K562 (cell line): Measurements from ENCODE around the gene CRADD. TPM values are rescaled to one million over a fixed set of nuclear protein-coding genes. Genes with fewer than 3 reads are reported as not detected.

Experiments used
- ATAC-seq: fragments of 200-7000 bp; cut with Tn5 transposase; 3 replicates; pipeline ENCODE4 v1.9.1; 2020; ENCODE audit warnings: moderate library complexity
- Bru-seq: library from RNA; stranded (reverse); fragments of 400-500 nt; gene quantifications from one replicate; lab custom pipeline; 2021; lab: Mats Ljungman, UMichigan
- BruChase-seq, 2 experiments: library from RNA; stranded (reverse); fragments of 400-500 nt; gene quantifications; one replicate each; lab custom pipeline; 2021; lab: Mats Ljungman, UMichigan
- BruUV-seq: library from RNA; stranded (reverse); fragments of 400-500 nt; replicated peaks from 2 replicates; lab custom pipeline; 2021; lab: Mats Ljungman, UMichigan
- CTCF ChIA-PET: fragments of 300-600 bp; formaldehyde crosslinking; extraction: SDS; loops from one replicate; lab custom pipeline; 2021; ENCODE audit warnings: low intra/inter-chr PET ratio; lab: Yijun Ruan, JAX
- POLR2A ChIA-PET: fragments of 300-600, 350-650 bp; sonication (Branson Sonifier 250); formaldehyde crosslinking; extraction: SDS; loops from one replicate; lab custom pipeline; 2021; ENCODE audit warnings: antibody characterized with exemption, inconsistent platforms; lab: Yijun Ruan, JAX
- DNase-seq, 4 experiments: peaks; one replicate each; pipeline versions ENCODE4 v3.0.0 to v3.0.0-alpha.2; 2011 to 2018; ENCODE audit warnings: low spot score in 3 of 4, mixed read lengths in 3 of 4; ENCODE audit errors: extremely low read depth in 1 of 4
- FAIRE-seq: peaks from 2 replicates; lab custom pipeline; 2011; peaks lifted over from hg19 to GRCh38; lab: Jason Lieb, UNC
- H2AFZ ChIP-seq: 2 replicates; pipeline ENCODE4 v1.6.0; 2011; ENCODE audit warnings: low read depth, low read length, control low read depth, inconsistent platforms
- H3K27ac ChIP-seq: fragments of 200-600 bp; 3 replicates; pipeline ENCODE4 v1.8.0; 2011; ENCODE audit warnings: low read depth, mild to moderate bottlenecking, control low read depth, inconsistent platforms, low read length, moderate library complexity, mixed read lengths; ENCODE audit errors: extremely low read depth
- H3K27me3 ChIP-seq, 2 experiments: fragments of 300-600 bp in 1 of 2; 2 replicates in 1 of 2; 3 replicates in 1 of 2; pipeline versions ENCODE4 v1.6.0 to v1.8.0; 2011; ENCODE audit warnings: inconsistent platforms in 2 of 2, low read length in 2 of 2, mild to moderate bottlenecking in 1 of 2, mixed read lengths in 1 of 2, moderate library complexity in 1 of 2; ENCODE audit not compliant: control insufficient read depth in 2 of 2, insufficient read depth in 2 of 2
- H3K36me3 ChIP-seq: fragments of 300-600 bp; 3 replicates; pipeline ENCODE4 v1.8.0; 2011; ENCODE audit warnings: mild to moderate bottlenecking, low read length, inconsistent platforms; ENCODE audit not compliant: control insufficient read depth, insufficient read depth
- H3K4me1 ChIP-seq, 2 experiments: fragments of 200-600 bp in 1 of 2; replicated peaks in 1 of 2; 2 replicates in 1 of 2; 3 replicates in 1 of 2; pipeline versions ENCODE4 v1.5.1 to v1.8.0; 2011; ENCODE audit warnings: inconsistent platforms in 2 of 2, low read length in 2 of 2, mild to moderate bottlenecking in 1 of 2, mixed read lengths in 1 of 2, moderate library complexity in 1 of 2; ENCODE audit not compliant: control insufficient read depth in 2 of 2, insufficient read depth in 2 of 2
- H3K4me2 ChIP-seq: 2 replicates; pipeline ENCODE4 v1.6.1; 2011; ENCODE audit warnings: low read length, control low read depth, inconsistent platforms, mixed read lengths; ENCODE audit not compliant: insufficient read depth
- H3K4me3 ChIP-seq: fragments of 200-600 bp; sonication (generic), shearing (Covaris generic); 2 replicates; pipeline ENCODE4 v1.5.1; 2016; ENCODE audit warnings: control low read depth, inconsistent platforms
- H3K79me2 ChIP-seq: fragments of 200-600 bp; 3 replicates; pipeline ENCODE4 v1.8.0; 2011; ENCODE audit warnings: low read length, inconsistent platforms; ENCODE audit not compliant: control insufficient read depth, insufficient read depth
- H3K9ac ChIP-seq, 2 experiments: 2 replicates each; pipeline versions ENCODE4 v1.6.0 to v1.6.1; 2011; ENCODE audit warnings: low read depth in 2 of 2, low read length in 2 of 2, control low read depth in 1 of 2, inconsistent platforms in 1 of 2, mild to moderate bottlenecking in 1 of 2, mixed read lengths in 1 of 2; ENCODE audit not compliant: insufficient read depth in 1 of 2
- H3K9me1 ChIP-seq: one replicate; pipeline ENCODE4 v1.6.0; 2011; ENCODE audit warnings: inconsistent platforms, mild to moderate bottlenecking, low read length, moderate library complexity; ENCODE audit not compliant: control insufficient read depth, insufficient read depth
- H3K9me3 ChIP-seq: replicated peaks from 2 replicates; pipeline ENCODE4 v1.5.1; 2011; ENCODE audit warnings: low read depth, low read length, inconsistent platforms; ENCODE audit not compliant: control insufficient read depth, insufficient read depth
- H4K20me1 ChIP-seq: replicated peaks from 2 replicates; pipeline ENCODE4 v1.6.1; 2011; ENCODE audit warnings: low read length, inconsistent platforms, mixed read lengths; ENCODE audit not compliant: control insufficient read depth, insufficient read depth
- ARNT ChIP-seq, 2 experiments: fragments of 450-650 bp; IDR thresholded peaks; 2 replicates each; pipeline ENCODE4 v1.6.1; 2016; ENCODE audit warnings: mild to moderate bottlenecking in 1 of 2
- ATF4 ChIP-seq: fragments of 450-650 bp; formaldehyde crosslinking; IDR thresholded peaks from 2 replicates; pipeline ENCODE4 v1.4.0; 2022; ENCODE audit warnings: mild to moderate bottlenecking, moderate library complexity
- CTCFL ChIP-seq: IDR thresholded peaks from 2 replicates; pipeline ENCODE4 v1.6.1; 2011; ENCODE audit warnings: borderline replicate concordance, low read depth, mild to moderate bottlenecking, moderate library complexity, low read length; ENCODE audit not compliant: insufficient read depth, poor library complexity, severe bottlenecking
- FOXO4 ChIP-seq: fragments of 450-650 bp; formaldehyde crosslinking; IDR thresholded peaks from 2 replicates; pipeline ENCODE4 v1.4.0; 2020; ENCODE audit warnings: mild to moderate bottlenecking, moderate library complexity
- KDM1A ChIP-seq, 2 experiments: fragments of 450-650 bp; IDR thresholded peaks; 2 replicates each; pipeline ENCODE4 v1.6.1; 2016; ENCODE audit warnings: mild to moderate bottlenecking in 2 of 2
- KLF6 ChIP-seq: fragments of 250-450 bp; sonication (Bioruptor Pico); IDR thresholded peaks from 2 replicates; pipeline ENCODE4 v1.4.0; 2020; ENCODE audit warnings: mild to moderate bottlenecking, moderate library complexity, borderline replicate concordance
- TBP ChIP-seq: optimal IDR thresholded peaks from 2 replicates; pipeline ENCODE3; 2011; ENCODE audit warnings: low read depth, low read length, improper control_type of control experiment
- ZNF134 ChIP-seq: fragments of 250-450 bp; sonication (Bioruptor Pico); conservative IDR thresholded peaks from 2 replicates; pipeline ENCODE4 v1.4.0; 2020
- WGBS: fragments of 100-300 bp; shearing (Covaris generic); methylation state at CpG from one replicate; pipeline ENCODE4 v1.1.6; 2016; ENCODE audit warnings: low coverage, mixed read lengths; ENCODE audit not compliant: insufficient coverage; ENCODE audit errors: missing lambda C conversion rate; 5-methylcytosine and 5-hydroxymethylcytosine counted together
- in situ Hi-C: fragments of 300-500 bp; cut with MboI; formaldehyde crosslinking; loops from 4 replicates; pipeline ENCODE4 v1.15.0; 2018; ENCODE audit warnings: inconsistent platforms, mixed read lengths
- intact Hi-C: fragments of 100-400 bp; cut with micrococcal nuclease; formaldehyde crosslinking; loops from 2 replicates; pipeline ENCODE4 v1.14.2; 2022
- long read RNA-seq, 3 experiments: library from polyadenylated mRNA in 2 of 3; library from RNA in 1 of 3; unstranded in 2 of 3; stranded (forward) in 1 of 3; transcript quantifications; one replicate each; pipeline ENCODE4 v2.0.0, GENCODE V29; 2019 to 2022
- polyA minus RNA-seq, 3 experiments: library from RNA; depleted of rRNA, polyadenylated mRNA; stranded (reverse); fragments of >200 nt; gene quantifications; 2 replicates each; pipeline ENCODE4 v1.2.3, GENCODE V29; 2011
- polyA plus RNA-seq, 8 experiments: library from polyadenylated mRNA; depleted of rRNA in 4 of 8; stranded (reverse) in 5 of 8; unstranded in 3 of 8; fragments of >200 nt; fragmentation: Nextera tagmentation in 2 of 8; fragmentation: Illumina TruSeq in 1 of 8; extraction: Ambion mirVana in 2 of 8; extraction: Trizol in 1 of 8; gene quantifications; 2 replicates each; pipeline versions ENCODE4 v1.2.1 to v1.2.3, GENCODE V29; 2011 to 2014; ENCODE audit warnings: inconsistent platforms in 1 of 8, missing spikeins in 1 of 8
- total RNA-seq, 7 experiments: library from RNA; depleted of rRNA in 6 of 7; stranded (reverse); fragments of >200 nt in 6 of 7; fragmentation: Illumina TruSeq in 2 of 7; extraction: Trizol in 2 of 7; gene quantifications; 2 replicates each; pipeline versions ENCODE4 v1.2.1 to v1.2.3, GENCODE V29; 2011 to 2021; ENCODE audit warnings: low replicate concordance in 1 of 7

CRADD gene
- total RNA-seq (2011; cell fraction: chromatin; rRNA removed; ENCODE audit: low replicate concordance) = 40.5 and 42.6 TPM in 2 replicates
- 19.3 and 19.5 TPM in 2 replicates for total RNA-seq (2011; cell fraction: nucleolus; rRNA removed)
- 30.1 and 58.6 TPM in 2 replicates for total RNA-seq (2011; cell fraction: nucleoplasm; rRNA removed)
- total RNA-seq (2014; rRNA removed) = 34.0 and 41.1 TPM in 2 replicates
- total RNA-seq (2014; rRNA removed; fragmentation: Illumina TruSeq; extraction: Trizol) = 25.9 and 36.2 TPM in 2 replicates
- total RNA-seq (2015; rRNA removed; fragmentation: Illumina TruSeq; extraction: Trizol) = 25.2 and 26.4 TPM in 2 replicates
- 29.5 and 31.4 TPM in 2 replicates for total RNA-seq (2021)
- 25.9 and 26.6 TPM in 2 replicates for polyA plus RNA-seq (2011; rRNA removed)
- 34.4 and 35.1 TPM in 2 replicates for polyA plus RNA-seq (2011; cell fraction: cytosol; rRNA removed)
- polyA plus RNA-seq (2011; cell fraction: nucleus; rRNA removed) = 9.0 and 12.8 TPM in 2 replicates
- 29.0 and 43.4 TPM in 2 replicates for polyA plus RNA-seq (2012)
- 24.1 and 32.1 TPM in 2 replicates for polyA plus RNA-seq (2014; fragmentation: Illumina TruSeq; extraction: Trizol)
- polyA plus RNA-seq (2014; fragmentation: Nextera tagmentation; extraction: Ambion mirVana) = 10 to 100 TPM; 20.5 to 24.9 TPM
- 38.2 and 38.6 TPM in 2 replicates for polyA plus RNA-seq (2014; rRNA removed)
- polyA minus RNA-seq (2011; rRNA and poly(A)+ RNA removed) = 15.8 and 23.3 TPM in 2 replicates
- 5.2 and 10.3 TPM in 2 replicates for polyA minus RNA-seq (2011; cell fraction: cytosol; rRNA and poly(A)+ RNA removed)
- 12.8 and 14.1 TPM in 2 replicates for polyA minus RNA-seq (2011; cell fraction: nucleus; rRNA and poly(A)+ RNA removed)
- percentile 69 among the genes with signal in this experiment for Bru-seq, nascent RNA
- percentile 74 among the genes with signal in this experiment for BruChase-seq, experiment 1, labeled RNA remaining after a 2-hour chase
- BruChase-seq, experiment 2, labeled RNA remaining after a 6-hour chase = percentile 77 among the genes with signal in this experiment
- long read RNA-seq, experiment 1, transcript CRADD-201 (3 exons, 1,169 nt) = major isoform, 30 of 57 reads
- long read RNA-seq, experiment 1, partial matches to known transcripts = 8 of 57 reads
- long read RNA-seq, experiment 1, other reads (novel, unspliced or antisense) = 19 of 57 reads
- long read RNA-seq, experiment 2, transcript CRADD-201 (3 exons, 1,169 nt) = major isoform, 14 of 27 reads
- long read RNA-seq, experiment 2, partial matches to known transcripts = 3 of 27 reads
- long read RNA-seq, experiment 2, other reads (novel, unspliced or antisense) = 10 of 27 reads
- long read RNA-seq, experiment 3, transcript CRADD-201 (3 exons, 1,169 nt) = major isoform, 36 of 46 reads
- long read RNA-seq, experiment 3, partial matches to known transcripts = 1 of 46 reads
- long read RNA-seq, experiment 3, other reads (novel, unspliced or antisense) = 9 of 46 reads

GRCh38 chr12:93677195-93678064 is at the start of gene CRADD:
Gene CRADD (plus strand): TSS chr12:93677375.
- Histone ChIP-seq H3K4me2 (peak within 1 kb of the TSS; percentile 94), H3K9ac (peak within 1 kb of the TSS; percentile 93 to 95), H3K9me3 (no peaks in the 10 kb centered on the region), H2AFZ (peak within 1 kb of the TSS; percentile 96), H3K4me1 (peaks cover 15 to 37% of the 10 kb centered on the region in 2 experiments; a peak in 4 of 5 replicates), H3K79me2 (peaks cover 48% of the 10 kb centered on the region), H3K36me3 (peaks cover 8% of the 10 kb centered on the region; the same call in 2 of the 3 replicates), H3K9me1 (no peaks in the 10 kb centered on the region), H3K27me3 (no peaks in the 10 kb centered on the region), H3K4me3 (peak within 1 kb of the TSS; percentile 60), H4K20me1 (no peaks in the 10 kb centered on the region), H3K27ac (peak within 1 kb of the TSS; percentile 95)
- CTCF ChIA-PET = no interaction called here
- ATAC-seq = peak; percentile 85
- intact Hi-C loops = loop anchor here (1.0 to 5.0 kb wide), 4 partner anchors 65 to 108 kb away; no protein-coding TSS in a partner anchor
- peak; percentile 76 to 96 (median 79) for DNase-seq
- in situ Hi-C loops = no loop called here
- TSS peak; percentile 78 for BruUV-seq
- POLR2A ChIA-PET = interaction anchor here (0.6 to 1.8 kb wide), 20 partner anchors 8 to 826 kb away, joined by 3 to 14 read pairs (median 4); no protein-coding TSS in a partner anchor
- under 1% methylated on average over 39 of the region's 41 CpGs for WGBS
- FAIRE-seq = peak; percentile 97
- TF ChIP-seq TBP (peak; percentile 93), KLF6 (CRISPR knock-in tag) (peak; percentile 71; the same call in 1 of the 2 replicates), KDM1A (IDR thresholded peaks at IDR 0.05) (no peak), ATF4 (CRISPR knock-in tag) (no peak; the same call in 1 of the 2 replicates), ZNF134 (CRISPR knock-in tag) (0 out of 2 replicates have a peak, but pooled peaks have one; percentile 12), CTCFL (no peak), ARNT (IDR thresholded peaks at IDR 0.05) (no peak; a peak in 1 of 4 replicates), FOXO4 (CRISPR knock-in tag) (no peak)
